Measurements from ENCODE around the gene ACTN1.
A peak's percentile ranks its signal among the peaks of the same experiment; 100 is the strongest.

ACTN1 gene

GRCh38 chr14:68932231-68932630, 46.9 kb downstream of the ACTN1 start:
- no peak for DNase-seq

GRCh38 chr14:68931474-68932051, 47.5 kb downstream of the ACTN1 start:
- no peak for DNase-seq

- no peak for DNase-seq
These were observed 48.0 kb downstream of the ACTN1 start for GRCh38 chr14:68931063-68931462.

- no peak for DNase-seq
These were observed 49.3 kb downstream of the ACTN1 start for GRCh38 chr14:68929623-68930307.

- no peak for DNase-seq
These were observed 50.1 kb downstream of the ACTN1 start for GRCh38 chr14:68928770-68929550.

GRCh38 chr14:68927956-68928675, 51.0 kb downstream of the ACTN1 start:
- no peak for DNase-seq

GRCh38 chr14:68927089-68927488, 52.0 kb downstream of the ACTN1 start:
- DNase-seq, result no peak

- peak; percentile 27 for DNase-seq
These were observed 52.9 kb downstream of the ACTN1 start for GRCh38 chr14:68926236-68926635.

GRCh38 chr14:68925373-68925772, 53.7 kb downstream of the ACTN1 start:
- DNase-seq, result no peak

GRCh38 chr14:68924186-68925158, 54.6 kb downstream of the ACTN1 start:
- DNase-seq, result no peak

GRCh38 chr14:68922886-68923285, 56.2 kb downstream of the ACTN1 start:
- DNase-seq, result no peak

- no peak for DNase-seq
These were observed 56.9 kb downstream of the ACTN1 start for GRCh38 chr14:68922201-68922621.

GRCh38 chr14:68921666-68922065, 57.4 kb downstream of the ACTN1 start:
- no peak for DNase-seq

- no peak for DNase-seq
These were observed 58.1 kb downstream of the ACTN1 start for GRCh38 chr14:68921049-68921448.

GRCh38 chr14:68919129-68919927, 59.8 kb downstream of the ACTN1 start:
- DNase-seq, result no peak

GRCh38 chr14:68918612-68919011, 60.5 kb downstream of the ACTN1 start:
- DNase-seq, result no peak

- no peak for DNase-seq
These were observed 62.7 kb downstream of the ACTN1 start for GRCh38 chr14:68916358-68916941.

- DNase-seq, result no peak
These were observed 65.6 kb downstream of the ACTN1 start for GRCh38 chr14:68913516-68913915.

- peak; percentile 85 for DNase-seq
These were observed 67.4 kb downstream of the ACTN1 start for GRCh38 chr14:68911594-68912227.

GRCh38 chr14:68910540-68910939, 68.6 kb downstream of the ACTN1 start:
- DNase-seq, result peak; percentile 37
